IMR-90 (cell line): ENCODE measurements around the gene GAS2L3. TPM values are rescaled to one million over a fixed set of nuclear protein-coding genes. Genes with fewer than 3 reads are reported as not detected.

ENCODE experiments used
- ATAC-seq: fragments of 200-7000 bp; cut with Tn5 transposase; 2 replicates; pipeline ENCODE4 v1.9.1; 2020; ENCODE audit warnings: low read depth, mild to moderate bottlenecking, moderate library complexity
- BruUV-seq: library from RNA; stranded (reverse); fragments of 400-500 nt; replicated peaks from 2 replicates; lab custom pipeline; 2021; lab: Mats Ljungman, UMichigan
- CTCF ChIA-PET: fragments of 300-600 bp; formaldehyde crosslinking; extraction: SDS; loops from one replicate; lab custom pipeline; 2021; ENCODE audit warnings: antibody characterized with exemption; lab: Yijun Ruan, JAX
- POLR2A ChIA-PET: fragments of 300-600 bp; sonication (Branson Sonifier 250); formaldehyde crosslinking; loops from one replicate; lab custom pipeline; 2022; ENCODE audit warnings: antibody characterized with exemption; ENCODE audit not compliant: unreplicated experiment; lab: Charles Lee
- DNase-seq: peaks from one replicate; pipeline ENCODE4 v3.0.0; 2013
- H2AFZ ChIP-seq: replicated peaks from 2 replicates; pipeline ENCODE3; 2013; ENCODE audit warnings: low read length, mild to moderate bottlenecking; ENCODE audit not compliant: poor library complexity
- H2AK5ac ChIP-seq: 2 replicates; pipeline ENCODE4 v1.6.1; 2013; ENCODE audit warnings: low read depth, low read length, inconsistent platforms
- H2AK9ac ChIP-seq: replicated peaks from 2 replicates; pipeline ENCODE3; 2013; ENCODE audit warnings: mild to moderate bottlenecking, low read depth, low read length, moderate library complexity; ENCODE audit not compliant: poor library complexity
- H2BK120ac ChIP-seq: 2 replicates; pipeline ENCODE4 v1.6.1; 2013; ENCODE audit warnings: low read depth, low read length, inconsistent platforms
- H2BK15ac ChIP-seq: 3 replicates; pipeline ENCODE4 v1.6.1; 2013; ENCODE audit warnings: low read depth, low read length, inconsistent platforms
- H2BK20ac ChIP-seq: 2 replicates; pipeline ENCODE4 v1.6.1; 2013; ENCODE audit warnings: low read depth, mild to moderate bottlenecking, inconsistent platforms, low read length, moderate library complexity
- H2BK5ac ChIP-seq: 2 replicates; pipeline ENCODE4 v1.6.1; 2013; ENCODE audit warnings: mild to moderate bottlenecking, low read depth, low read length, inconsistent platforms; ENCODE audit not compliant: poor library complexity, severe bottlenecking
- H3K14ac ChIP-seq: replicated peaks from 2 replicates; pipeline ENCODE4 v1.6.1; 2013; ENCODE audit warnings: low read depth, low read length, inconsistent platforms
- H3K18ac ChIP-seq: 2 replicates; pipeline ENCODE4 v1.6.1; 2013; ENCODE audit warnings: low read depth, low read length, control low read depth
- H3K23ac ChIP-seq: 2 replicates; pipeline ENCODE4 v1.6.1; 2013; ENCODE audit warnings: low read depth, low read length, inconsistent platforms
- H3K27ac ChIP-seq: 2 replicates; pipeline ENCODE4 v1.5.1; 2013; ENCODE audit warnings: mild to moderate bottlenecking, control low read depth, low read length; ENCODE audit not compliant: insufficient read depth
- H3K27me3 ChIP-seq: 2 replicates; pipeline ENCODE4 v1.6.1; 2013; ENCODE audit warnings: low read length; ENCODE audit not compliant: control insufficient read depth, insufficient read depth
- H3K36me3 ChIP-seq: 2 replicates; pipeline ENCODE4 v1.6.1; 2013; ENCODE audit warnings: low read length, mixed read lengths; ENCODE audit not compliant: control insufficient read depth, insufficient read depth
- H3K4ac ChIP-seq: 2 replicates; pipeline ENCODE4 v1.6.1; 2013; ENCODE audit warnings: low read depth, low read length, inconsistent platforms
- H3K4me1 ChIP-seq: 2 replicates; pipeline ENCODE4 v1.6.1; 2013; ENCODE audit warnings: low read length, mixed read lengths; ENCODE audit not compliant: control insufficient read depth, insufficient read depth
- H3K4me2 ChIP-seq: 2 replicates; pipeline ENCODE4 v1.6.1; 2013; ENCODE audit warnings: low read depth, mild to moderate bottlenecking, control low read depth, low read length, moderate library complexity
- H3K4me3 ChIP-seq: 2 replicates; pipeline ENCODE4 v1.5.1; 2013; ENCODE audit warnings: low read depth, mild to moderate bottlenecking, control low read depth, low read length, moderate library complexity; ENCODE audit not compliant: insufficient read depth
- H3K56ac ChIP-seq: 2 replicates; pipeline ENCODE4 v1.6.1; 2013; ENCODE audit warnings: low read length, inconsistent platforms; ENCODE audit not compliant: insufficient read depth; ENCODE audit errors: extremely low read depth
- H3K79me1 ChIP-seq, 2 experiments: 2 replicates each; pipeline ENCODE4 v1.6.1; 2013; ENCODE audit warnings: low read length in 2 of 2, inconsistent platforms in 1 of 2, low read depth in 1 of 2
- H3K9ac ChIP-seq: 2 replicates; pipeline ENCODE4 v1.6.1; 2013; ENCODE audit warnings: low read depth, low read length, control low read depth
- H3K9me1 ChIP-seq: 2 replicates; pipeline ENCODE4 v1.6.1; 2013; ENCODE audit warnings: low read length, inconsistent platforms; ENCODE audit not compliant: insufficient read depth
- H3K9me3 ChIP-seq: 2 replicates; pipeline ENCODE4 v1.6.1; 2013; ENCODE audit warnings: low read length; ENCODE audit not compliant: control insufficient read depth, insufficient read depth
- H4K20me1 ChIP-seq: 2 replicates; pipeline ENCODE4 v1.6.1; 2013; ENCODE audit warnings: low read length, inconsistent platforms; ENCODE audit not compliant: insufficient read depth
- H4K5ac ChIP-seq: 2 replicates; pipeline ENCODE4 v1.6.1; 2013; ENCODE audit warnings: mild to moderate bottlenecking, low read depth, low read length, control low read depth
- H4K8ac ChIP-seq, 2 experiments: 2 replicates each; pipeline ENCODE4 v1.6.1; 2013; ENCODE audit warnings: low read depth in 2 of 2, low read length in 2 of 2, control low read depth in 1 of 2, inconsistent platforms in 1 of 2
- H4K91ac ChIP-seq: 2 replicates; pipeline ENCODE4 v1.6.1; 2013; ENCODE audit warnings: low read depth, low read length, inconsistent platforms; ENCODE audit not compliant: insufficient read depth
- BHLHE40 ChIP-seq: fragments of 150-350 bp; IDR thresholded peaks from 2 replicates; pipeline ENCODE4 v1.6.1; 2016; ENCODE audit warnings: mild to moderate bottlenecking, low read depth, low read length
- CEBPB ChIP-seq: IDR thresholded peaks from 2 replicates; pipeline ENCODE4 v1.6.1; 2012; ENCODE audit warnings: low read depth, low read length, improper control_type of control experiment
- FOS ChIP-seq: fragments of 150-350 bp; IDR thresholded peaks from 2 replicates; pipeline ENCODE4 v1.6.1; 2016; ENCODE audit warnings: low read depth, low read length
- MAFK ChIP-seq: IDR thresholded peaks from 2 replicates; pipeline ENCODE4 v1.6.1; 2012; ENCODE audit warnings: low read depth, low read length, improper control_type of control experiment
- NFE2L2 ChIP-seq: fragments of 150-350 bp; IDR thresholded peaks from 2 replicates; pipeline ENCODE4 v1.6.1; 2016; ENCODE audit warnings: low read depth, mild to moderate bottlenecking, low read length
- RCOR1 ChIP-seq: IDR thresholded peaks from 2 replicates; pipeline ENCODE4 v1.6.1; 2012; ENCODE audit warnings: mild to moderate bottlenecking, low read length, improper control_type of control experiment; ENCODE audit not compliant: insufficient replicate concordance
- WGBS, 2 experiments: methylation state at CpG; one replicate each; pipeline versions ENCODE4 v1.1.5 to v1.1.7; 2013; ENCODE audit warnings: missing lambda C conversion rate in 2 of 2; ENCODE audit not compliant: insufficient read length in 1 of 2; ENCODE audit errors: extremely low coverage in 2 of 2; 5-methylcytosine and 5-hydroxymethylcytosine counted together
- dilution Hi-C: fragments of 300-500 bp; cut with HindIII; formaldehyde crosslinking; loops from one replicate; pipeline ENCODE4 v1.14.3; 2018; ENCODE audit warnings: low sequenced_read_pairs; ENCODE audit not compliant: unreplicated experiment
- in situ Hi-C: fragments of 300-500 bp; cut with MboI; formaldehyde crosslinking; loops from 3 replicates; pipeline ENCODE4 v1.14.3; 2019; ENCODE audit warnings: low sequenced_read_pairs, inconsistent platforms, mixed read lengths
- intact Hi-C: fragments of 100-400 bp; cut with micrococcal nuclease; formaldehyde crosslinking; loops from 2 replicates; pipeline ENCODE4 v1.10.0; 2022
- polyA plus RNA-seq, 3 experiments: library from polyadenylated mRNA; depleted of rRNA; stranded (reverse); fragments of >200 nt; gene quantifications; 2 replicates each; pipeline ENCODE4 v1.2.3, GENCODE V29; 2012; ENCODE audit warnings: low replicate concordance in 1 of 3
- total RNA-seq: library from RNA; depleted of rRNA; stranded (reverse); fragments of >200 nt; gene quantifications from 2 replicates; pipeline ENCODE4 v1.2.3, GENCODE V29; 2012
- TF ChIP-seq, protein P1 (sequence below): fragments of 150-350 bp; IDR thresholded peaks from 2 replicates; pipeline ENCODE4 v1.6.1; 2017; ENCODE audit warnings: mild to moderate bottlenecking, antibody characterized with exemption, low read length, low read depth

GAS2L3 gene
- total and polyA plus RNA-seq, 2 of the 4 experiments (the other 2 are of a cell fraction) = 5.2 to 15.6 TPM

DNA sequence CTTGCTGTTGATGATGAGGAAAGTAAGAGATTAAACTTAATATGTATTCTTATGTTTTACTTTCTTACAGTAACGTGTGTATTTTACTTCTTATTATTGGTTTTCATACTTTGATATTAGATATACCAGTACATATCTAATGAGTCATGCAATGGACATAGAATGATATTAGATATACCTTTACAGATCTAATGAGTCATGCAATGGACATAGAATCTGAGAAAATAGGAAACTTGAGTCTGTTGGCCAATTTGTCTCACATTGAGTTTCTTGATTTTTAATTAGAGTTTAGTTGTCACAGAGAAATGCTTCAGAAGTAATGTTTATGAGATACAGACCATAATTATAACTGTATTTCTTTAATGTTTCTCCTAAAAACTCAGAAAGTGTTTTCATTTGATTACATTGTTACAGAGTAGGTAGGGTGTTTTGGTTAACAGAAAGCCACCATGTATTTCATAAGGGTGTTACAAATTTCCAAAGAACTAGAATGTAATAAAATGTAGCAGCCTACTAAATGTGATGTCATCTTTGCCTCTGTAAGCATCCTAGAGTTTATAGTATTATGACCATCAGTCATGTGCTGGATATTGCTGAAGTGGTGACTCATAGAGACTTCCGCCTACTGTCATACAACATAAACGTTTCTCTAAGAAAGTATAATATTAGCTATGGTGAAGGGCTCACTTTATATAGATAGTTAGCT lies 3.0 kb downstream of the GAS2L3 start:
- no peak overlapping the region for H3K27ac ChIP-seq
- no peak overlapping the region for H4K5ac ChIP-seq
- in situ Hi-C loops = no loop called here
- no peak overlapping the region for H4K91ac ChIP-seq
- CTCF ChIA-PET = no interaction called here
- no peak overlapping the region for H2BK20ac ChIP-seq
- peaks cover 2% of the 10 kb centered on the region; the same call in 1 of the 2 replicates for H4K20me1 ChIP-seq
- H2AFZ ChIP-seq = no peak overlapping the region
- no peak overlapping the region for H2BK15ac ChIP-seq
- no TSS peak for BruUV-seq
- WGBS, 2 experiments = no CpG with 5 or more reads among the region's 3 CpGs
- no peak overlapping the region for H2BK120ac ChIP-seq
- no peaks in the 10 kb centered on the region for H3K27me3 ChIP-seq
- TF ChIP-seq MAFK (peak; percentile 50; the same call in 1 of the 2 replicates), CEBPB (peak; percentile 78), NFE2L2 (no peak), BHLHE40 (peak; percentile 94), FOS (peak; percentile 96), RCOR1 (no peak)
- TF ChIP-seq, protein P1, sequence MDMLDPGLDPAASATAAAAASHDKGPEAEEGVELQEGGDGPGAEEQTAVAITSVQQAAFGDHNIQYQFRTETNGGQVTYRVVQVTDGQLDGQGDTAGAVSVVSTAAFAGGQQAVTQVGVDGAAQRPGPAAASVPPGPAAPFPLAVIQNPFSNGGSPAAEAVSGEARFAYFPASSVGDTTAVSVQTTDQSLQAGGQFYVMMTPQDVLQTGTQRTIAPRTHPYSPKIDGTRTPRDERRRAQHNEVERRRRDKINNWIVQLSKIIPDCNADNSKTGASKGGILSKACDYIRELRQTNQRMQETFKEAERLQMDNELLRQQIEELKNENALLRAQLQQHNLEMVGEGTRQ = peak; percentile 82
- H2AK5ac ChIP-seq = no peak overlapping the region
- POLR2A ChIA-PET = no interaction called here
- no peak overlapping the region for H3K23ac ChIP-seq
- H3K4me1 ChIP-seq = peaks cover 3% of the 10 kb centered on the region
- H3K4ac ChIP-seq = no peak overlapping the region
- H3K9me3 ChIP-seq = no peaks in the 10 kb centered on the region
- dilution Hi-C loops = no loop called here
- ATAC-seq (peak; percentile 47), DNase-seq (peak; percentile 95)
- peak overlapping the region; percentile 73 for H3K4me2 ChIP-seq
- intact Hi-C loops = no loop called here
- H3K14ac ChIP-seq = no peak overlapping the region
- H3K9me1 ChIP-seq = no peaks in the 10 kb centered on the region
- H3K9ac ChIP-seq = no peak overlapping the region
- no peak overlapping the region for H4K8ac ChIP-seq
- H2AK9ac ChIP-seq = no peak overlapping the region
- peaks cover 25 to 26% of the 10 kb centered on the region in 2 experiments for H3K79me1 ChIP-seq
- no peak overlapping the region for H3K18ac ChIP-seq
- no peak overlapping the region for H3K4me3 ChIP-seq
- H3K56ac ChIP-seq = no peak overlapping the region
- H3K36me3 ChIP-seq = no peaks in the 10 kb centered on the region
- H2BK5ac ChIP-seq = no peak overlapping the region
